ENCODE data around the gene DOCK2. TPM values are rescaled to one million over a fixed set of nuclear protein-coding genes. Genes with fewer than 3 reads are reported as not detected.

DOCK2 gene
- total RNA-seq, 1 donor from 2014 or later: 3.9 TPM

GRCh38 chr5:169938439-169938838 lies 301.4 kb downstream of the DOCK2 start:
- Histone ChIP-seq H3K27me3 (ENCODE audit: control insufficient read depth, insufficient read depth, low read length) (no peaks in the 10 kb centered on the region), H3K4me3 (ENCODE audit: low read depth, low read length) (no peak overlapping the region), H3K36me3 (ENCODE audit: control insufficient read depth, insufficient read depth, low read length) (no peaks in the 10 kb centered on the region)
- no peak for DNase-seq (ENCODE audit: low read depth)
- no peak for TF ChIP-seq CTCF (IDR thresholded peaks at IDR 0.05; ENCODE audit: insufficient read depth, low read length, poor library complexity, severe bottlenecking)

DNA sequence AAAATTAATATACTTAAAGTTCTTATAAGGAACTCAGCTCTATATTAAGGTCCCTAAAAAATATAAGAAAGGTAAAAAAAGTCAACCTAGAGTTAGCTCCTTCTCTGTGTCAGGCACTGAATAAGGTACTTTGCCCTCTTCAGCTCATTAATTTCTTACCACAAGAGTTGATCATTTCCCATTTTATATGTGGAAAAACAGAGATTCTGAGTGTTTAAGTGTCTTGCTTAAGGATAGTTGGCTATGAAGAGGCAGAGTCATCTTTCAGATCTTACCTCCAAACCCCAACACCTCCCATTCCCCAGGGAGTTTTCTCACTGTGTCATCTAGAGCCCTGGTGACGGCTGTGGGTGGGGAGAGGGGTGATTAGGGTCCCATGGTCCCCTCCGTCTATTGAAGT lies 302.7 kb downstream of the DOCK2 start:
- Histone ChIP-seq H3K4me3 (ENCODE audit: low read depth, low read length) (no peak overlapping the region), H3K36me3 (ENCODE audit: control insufficient read depth, insufficient read depth, low read length) (no peaks in the 10 kb centered on the region), H3K27me3 (ENCODE audit: control insufficient read depth, insufficient read depth, low read length) (no peaks in the 10 kb centered on the region)
- TF ChIP-seq CTCF (IDR thresholded peaks at IDR 0.05; ENCODE audit: insufficient read depth, low read length, poor library complexity, severe bottlenecking): no peak
- peak; percentile 57 for DNase-seq (ENCODE audit: low read depth)

DNA sequence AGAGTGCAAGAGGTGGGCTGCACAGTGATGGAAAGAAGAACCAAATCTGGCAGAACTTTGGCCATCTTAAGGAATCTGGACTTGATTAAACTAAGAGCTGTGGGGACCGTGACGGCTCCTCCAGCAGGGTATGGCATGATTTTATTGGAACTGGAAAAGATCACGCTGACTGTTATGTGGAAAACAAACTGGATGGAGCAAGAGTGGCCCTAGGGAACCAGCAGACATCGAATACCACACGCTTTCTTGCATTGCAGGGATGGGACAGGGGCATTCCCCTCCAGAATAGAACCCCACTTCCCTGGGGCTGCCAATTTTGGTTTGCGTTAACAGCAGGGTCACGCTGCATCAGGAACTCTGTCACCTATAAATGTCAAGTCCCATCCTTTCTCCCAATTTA lies 304.5 kb downstream of the DOCK2 start:
- no peak overlapping the region for H3K4me3 ChIP-seq (ENCODE audit: low read depth, low read length)

GRCh38 chr5:169942181-169942580 lies 305.1 kb downstream of the DOCK2 start:
- Histone ChIP-seq H3K36me3 (ENCODE audit: control insufficient read depth, insufficient read depth, low read length) (no peaks in the 10 kb centered on the region), H3K4me3 (ENCODE audit: low read depth, low read length) (no peak overlapping the region), H3K27me3 (ENCODE audit: control insufficient read depth, insufficient read depth, low read length) (no peaks in the 10 kb centered on the region)
- no peak for TF ChIP-seq CTCF (IDR thresholded peaks at IDR 0.05; ENCODE audit: insufficient read depth, low read length, poor library complexity, severe bottlenecking)
- DNase-seq (ENCODE audit: low read depth): no peak

More for the DNA sequence above, 304.5 kb downstream of the DOCK2 start:
- Histone ChIP-seq H3K36me3 (ENCODE audit: control insufficient read depth, insufficient read depth, low read length) (no peaks in the 10 kb centered on the region), H3K27me3 (ENCODE audit: control insufficient read depth, insufficient read depth, low read length) (no peaks in the 10 kb centered on the region)
- TF ChIP-seq CTCF (IDR thresholded peaks at IDR 0.05; ENCODE audit: insufficient read depth, low read length, poor library complexity, severe bottlenecking): no peak
- no peak for DNase-seq (ENCODE audit: low read depth)

GRCh38 chr5:169943026-169943425 lies 306.0 kb downstream of the DOCK2 start:
- TF ChIP-seq CTCF (IDR thresholded peaks at IDR 0.05; ENCODE audit: insufficient read depth, low read length, poor library complexity, severe bottlenecking): no peak
- no peak for DNase-seq (ENCODE audit: low read depth)
- no peaks in the 10 kb centered on the region for H3K27me3 ChIP-seq (ENCODE audit: control insufficient read depth, insufficient read depth, low read length)
- H3K4me3 ChIP-seq (ENCODE audit: low read depth, low read length): no peak overlapping the region
- H3K36me3 ChIP-seq (ENCODE audit: control insufficient read depth, insufficient read depth, low read length): no peaks in the 10 kb centered on the region

- H3K27me3 ChIP-seq (ENCODE audit: control insufficient read depth, insufficient read depth, low read length): no peaks in the 10 kb centered on the region
- no peak for DNase-seq (ENCODE audit: low read depth)
- no peak for TF ChIP-seq CTCF (IDR thresholded peaks at IDR 0.05; ENCODE audit: insufficient read depth, low read length, poor library complexity, severe bottlenecking)
- no peak overlapping the region for H3K4me3 ChIP-seq (ENCODE audit: low read depth, low read length)
- H3K36me3 ChIP-seq (ENCODE audit: control insufficient read depth, insufficient read depth, low read length): no peaks in the 10 kb centered on the region
Observed at GRCh38 chr5:169944115-169944514, 307.0 kb downstream of the DOCK2 start.
